RKO (cell line): ENCODE results near the gene FBXL7.

Experiments used
- DNase-seq: peaks from one replicate; pipeline ENCODE4 v3.0.0-alpha.2; 2016; ENCODE audit warnings: low spot score

Gene FBXL7

DNA sequence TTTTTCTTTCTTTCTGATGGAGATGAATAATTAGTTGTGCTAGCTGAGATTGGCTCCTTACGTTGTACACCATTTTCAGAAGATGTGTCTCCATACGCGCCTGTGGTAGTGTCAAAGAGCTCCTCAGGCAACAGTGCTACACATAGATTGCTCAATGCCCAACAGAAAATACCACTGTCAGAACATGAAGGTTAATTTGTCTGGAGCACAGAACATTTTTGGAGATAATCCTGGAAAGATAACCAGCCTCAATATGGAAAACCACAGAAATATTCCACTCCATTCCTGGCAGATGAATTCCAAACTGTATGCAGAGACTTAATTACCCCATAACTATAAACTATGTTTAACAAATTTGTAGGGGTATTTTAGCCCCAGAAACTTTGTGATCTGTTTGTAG, 446.0 kb downstream of the FBXL7 start:
- DNase-seq = no peak

- DNase-seq = no peak
Observed at GRCh38 chr5:15948190-15948589, 448.2 kb downstream of the FBXL7 start.

- no peak for DNase-seq
Observed at GRCh38 chr5:15951126-15951525, 451.1 kb downstream of the FBXL7 start.

DNA sequence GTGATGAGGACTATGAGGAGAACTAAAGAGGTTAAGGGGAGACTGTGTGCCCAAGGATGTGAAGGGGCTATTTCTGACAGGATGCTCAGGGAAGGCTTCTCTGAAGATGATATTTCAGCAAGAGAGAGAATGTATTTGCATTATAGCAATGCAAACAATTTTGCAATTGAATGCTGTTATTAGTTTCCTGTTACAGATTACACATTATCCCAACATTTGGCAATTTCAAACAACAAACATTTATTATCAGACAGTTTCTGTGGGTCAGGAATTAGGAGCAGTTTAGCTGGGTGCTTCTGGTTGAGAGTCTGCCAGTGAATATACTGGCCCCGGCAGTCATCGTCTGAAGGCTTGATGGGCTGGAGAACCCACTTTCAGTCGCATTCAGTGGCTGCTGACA, 451.6 kb downstream of the FBXL7 start:
- no peak for DNase-seq

DNA sequence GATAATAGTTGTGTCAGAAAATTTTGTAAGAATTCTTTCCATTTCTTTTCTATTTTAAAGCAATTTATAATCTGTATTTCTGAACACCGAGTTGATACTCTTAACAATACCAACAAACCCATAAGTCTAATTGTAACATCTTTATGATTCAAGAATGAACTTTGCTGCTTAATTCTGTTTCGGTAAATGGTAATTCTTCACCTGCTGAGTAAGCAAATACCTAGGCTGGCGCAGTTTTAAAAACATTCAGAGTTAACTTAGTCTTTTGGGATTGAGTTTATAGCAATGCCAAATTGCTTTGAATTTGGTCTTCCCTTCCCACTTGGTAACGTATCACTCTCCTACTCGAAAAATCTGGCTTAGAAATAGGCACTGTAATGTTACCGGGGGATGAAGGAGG, 456.6 kb downstream of the FBXL7 start:
- DNase-seq = no peak

- DNase-seq = no peak
Observed at GRCh38 chr5:15957124-15957523, 457.1 kb downstream of the FBXL7 start.

DNA sequence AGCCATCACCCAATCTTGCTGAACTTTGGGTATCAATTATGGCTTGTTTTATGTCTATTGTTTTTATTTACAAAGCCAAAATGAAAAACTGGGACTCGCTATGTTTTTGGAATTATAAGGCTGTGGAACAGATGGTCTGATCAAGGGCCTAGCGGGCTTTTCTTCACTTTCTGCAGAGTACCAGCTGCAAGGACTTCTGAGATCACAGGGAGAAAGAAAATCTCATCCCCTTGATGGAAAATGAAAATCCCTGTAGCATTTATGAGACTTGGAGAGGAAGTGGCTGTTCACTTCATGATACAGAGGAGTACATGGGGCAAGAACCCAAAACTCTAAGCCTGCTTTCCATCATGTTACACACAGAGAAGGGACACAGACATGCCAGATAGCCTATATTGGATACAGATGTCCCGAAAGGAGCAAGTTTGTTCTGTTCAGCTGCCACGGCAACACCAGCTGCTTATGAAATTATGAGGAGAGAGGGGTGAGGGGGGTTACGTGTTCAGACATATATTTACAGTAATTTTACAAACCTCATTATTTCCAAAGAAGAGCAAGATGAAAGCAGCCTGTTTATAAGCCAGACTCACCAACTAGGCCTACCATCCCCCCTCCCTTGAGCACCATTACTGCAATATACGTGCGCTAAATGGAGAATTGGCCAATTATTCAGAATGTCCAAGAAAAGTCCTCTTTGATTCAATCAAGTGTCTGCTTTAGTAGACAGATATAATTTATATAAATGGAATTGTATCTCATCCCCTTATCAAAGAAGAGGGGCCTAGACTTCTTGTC, 459.6 kb downstream of the FBXL7 start:
- no peak for DNase-seq

DNA sequence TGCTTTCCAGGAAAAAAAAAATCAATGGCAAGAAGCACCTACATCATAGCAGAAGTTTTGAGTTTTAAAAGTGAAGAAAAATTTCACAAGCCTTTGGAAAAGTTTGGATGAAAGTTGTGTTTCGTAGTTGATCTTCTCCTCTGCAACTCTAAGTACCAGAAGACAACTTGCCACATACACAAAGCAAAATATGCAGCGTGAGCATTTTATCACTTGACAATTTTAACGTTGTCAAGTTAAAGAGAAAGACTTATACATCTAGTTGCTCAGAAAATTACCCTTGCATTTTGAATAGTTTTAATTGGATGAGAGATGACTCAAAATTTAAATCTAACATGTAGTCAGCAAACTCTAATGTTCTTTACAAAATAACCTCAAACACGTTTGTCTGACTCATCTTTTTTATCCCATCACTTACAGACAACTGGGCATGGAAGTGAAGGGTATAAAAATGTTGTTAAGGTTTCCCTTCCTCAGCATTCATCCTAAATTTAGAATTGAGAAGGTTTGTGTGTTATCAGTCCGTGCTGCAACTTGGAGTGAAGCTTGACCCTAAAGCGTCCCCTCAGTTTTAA, 466.2 kb downstream of the FBXL7 start:
- no peak for DNase-seq

GRCh38 chr5:15966651-15967050, 466.7 kb downstream of the FBXL7 start:
- no peak for DNase-seq

GRCh38 chr5:15968993-15969392, 469.0 kb downstream of the FBXL7 start:
- DNase-seq = no peak

DNA sequence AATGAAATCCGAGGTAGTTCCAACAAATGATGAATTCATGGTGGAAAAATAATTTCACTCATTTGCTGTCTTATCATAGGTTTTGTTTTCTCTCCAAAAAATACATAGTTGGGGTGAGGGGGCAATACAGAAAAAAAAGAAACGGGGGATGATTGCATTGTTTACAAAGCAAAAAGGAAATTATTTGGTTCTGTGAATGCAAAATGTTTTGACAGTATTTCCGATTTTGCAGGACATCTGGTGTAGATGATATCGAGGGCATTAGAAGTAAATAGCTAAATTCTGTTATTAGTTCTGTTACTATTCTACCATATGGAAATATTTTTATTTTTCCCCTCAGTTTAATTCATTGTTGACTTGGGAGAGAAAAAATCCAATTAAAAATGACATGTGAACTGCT, 477.9 kb downstream of the FBXL7 start:
- no peak for DNase-seq

DNA sequence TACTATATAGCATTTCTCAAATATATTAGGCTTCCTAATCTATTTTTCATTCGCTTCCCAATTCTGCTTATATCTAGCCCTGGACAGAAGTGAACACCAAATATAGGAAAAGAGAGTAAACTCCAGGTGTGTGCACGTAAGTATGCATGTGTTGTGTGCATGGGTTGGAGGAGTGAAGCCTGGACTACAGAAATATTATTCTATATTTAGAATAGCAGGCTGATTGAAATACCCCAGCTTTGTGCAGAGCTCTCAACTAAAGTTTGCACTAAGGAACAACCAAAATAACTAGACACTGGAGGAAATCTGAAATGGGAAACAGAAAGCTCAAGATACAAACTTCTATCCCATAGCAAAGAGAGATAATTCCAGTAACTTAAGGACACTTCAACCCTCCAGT, 480.9 kb downstream of the FBXL7 start:
- DNase-seq = no peak

GRCh38 chr5:15983392-15983791, 483.4 kb downstream of the FBXL7 start:
- DNase-seq = no peak
